Measurements from ENCODE around the gene RUNX1. TPM values are rescaled to one million over a fixed set of nuclear protein-coding genes. Genes with fewer than 3 reads are reported as not detected.

RUNX1 gene
- polyA plus RNA-seq, 1 of the 3 experiments (the other 2 are of a cell fraction), result 17.1 TPM

- peak in 1 of 2 experiments; percentile 94; a peak in 2 of 4 replicates for TF ChIP-seq EP300 (IDR thresholded peaks at IDR 0.05; ENCODE audit: borderline replicate concordance in 1 of 2, low read depth in 1 of 2, low read length in 1 of 2)
- no peak for TF ChIP-seq FOXM1 (IDR thresholded peaks at IDR 0.05; ENCODE audit: low read depth)
- peak; percentile 29; the same call in 1 of the 2 replicates for TF ChIP-seq RAD21 (IDR thresholded peaks at IDR 0.05; ENCODE audit: low read length)
Observed at GRCh38 chr21:34814529-34814951, 234.6 kb downstream of the RUNX1 start (continued).

GRCh38 chr21:34813266-34813894, 235.7 kb downstream of the RUNX1 start:
- ChIA-PET POLR2A (no interaction called here), CTCF (interaction anchor here (0.6 to 3.6 kb wide), 4 partner anchors 46 to 121 kb away, joined by 3 to 11 read pairs (median 3); no protein-coding TSS in a partner anchor)
- H4K20me1 ChIP-seq (ENCODE audit: insufficient read depth), result no peaks in the 10 kb centered on the region
- H3K4me3 ChIP-seq (ENCODE audit: low read depth in 2 of 2, low read length in 1 of 2), result 0 out of 4 replicates have a peak overlapping the region, but pooled peaks of 1 of the 2 experiments have one; percentile 6
- WGBS (ENCODE audit: low lambda C conversion rate), result 52% methylated on average over 7 of the region's 10 CpGs
- no peaks in the 10 kb centered on the region for H3K9me3 ChIP-seq
- H3K79me2 ChIP-seq (ENCODE audit: insufficient read depth), result peaks cover 48% of the 10 kb centered on the region
- TF ChIP-seq NFIC (IDR thresholded peaks at IDR 0.05; ENCODE audit: borderline replicate concordance), result no peak; the same call in 1 of the 2 replicates
- peak; percentile 74 for TF ChIP-seq TCF12 (IDR thresholded peaks at IDR 0.05)
- TF ChIP-seq, protein P1, sequence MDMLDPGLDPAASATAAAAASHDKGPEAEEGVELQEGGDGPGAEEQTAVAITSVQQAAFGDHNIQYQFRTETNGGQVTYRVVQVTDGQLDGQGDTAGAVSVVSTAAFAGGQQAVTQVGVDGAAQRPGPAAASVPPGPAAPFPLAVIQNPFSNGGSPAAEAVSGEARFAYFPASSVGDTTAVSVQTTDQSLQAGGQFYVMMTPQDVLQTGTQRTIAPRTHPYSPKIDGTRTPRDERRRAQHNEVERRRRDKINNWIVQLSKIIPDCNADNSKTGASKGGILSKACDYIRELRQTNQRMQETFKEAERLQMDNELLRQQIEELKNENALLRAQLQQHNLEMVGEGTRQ (IDR thresholded peaks at IDR 0.05; ENCODE audit: borderline replicate concordance, low read depth, low read length), result no peak
- peak; percentile 32; the same call in 1 of the 2 replicates for TF ChIP-seq JUND (IDR thresholded peaks at IDR 0.05)
- TF ChIP-seq NRF1 (IDR thresholded peaks at IDR 0.05; ENCODE audit: low read depth, low read length), result no peak
- TF ChIP-seq, protein P2, sequence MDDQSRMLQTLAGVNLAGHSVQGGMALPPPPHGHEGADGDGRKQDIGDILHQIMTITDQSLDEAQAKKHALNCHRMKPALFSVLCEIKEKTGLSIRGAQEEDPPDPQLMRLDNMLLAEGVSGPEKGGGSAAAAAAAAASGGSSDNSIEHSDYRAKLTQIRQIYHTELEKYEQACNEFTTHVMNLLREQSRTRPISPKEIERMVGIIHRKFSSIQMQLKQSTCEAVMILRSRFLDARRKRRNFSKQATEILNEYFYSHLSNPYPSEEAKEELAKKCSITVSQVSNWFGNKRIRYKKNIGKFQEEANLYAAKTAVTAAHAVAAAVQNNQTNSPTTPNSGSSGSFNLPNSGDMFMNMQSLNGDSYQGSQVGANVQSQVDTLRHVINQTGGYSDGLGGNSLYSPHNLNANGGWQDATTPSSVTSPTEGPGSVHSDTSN (IDR thresholded peaks at IDR 0.05), result peak; percentile 82
- peak in 1 of 2 experiments; percentile 44; a peak in 1 of 4 replicates for TF ChIP-seq EP300 (IDR thresholded peaks at IDR 0.05; ENCODE audit: borderline replicate concordance in 1 of 2, low read depth in 1 of 2, low read length in 1 of 2)
- peak; percentile 28; the same call in 1 of the 2 replicates for TF ChIP-seq FOXM1 (IDR thresholded peaks at IDR 0.05; ENCODE audit: low read depth)
- peak; percentile 50; the same call in 1 of the 2 replicates for TF ChIP-seq MAX (IDR thresholded peaks at IDR 0.05; ENCODE audit: low read depth)
- TF ChIP-seq FOSL2 (IDR thresholded peaks at IDR 0.05; ENCODE audit: borderline replicate concordance, low read depth), result peak; percentile 80
- TF ChIP-seq GABPA (IDR thresholded peaks at IDR 0.05; ENCODE audit: low read depth), result no peak
- H3K36me3 ChIP-seq (replicated peaks in 1 of 2; ENCODE audit: control insufficient read depth in 1 of 2, insufficient read depth in 2 of 2, low read length in 1 of 2), result peaks cover 7 to 17% of the 10 kb centered on the region in 2 experiments
- peaks cover 55 to 75% of the 10 kb centered on the region in 2 experiments for H3K4me1 ChIP-seq (ENCODE audit: control insufficient read depth in 1 of 2, insufficient read depth in 2 of 2, low read depth in 1 of 2, low read length in 1 of 2)
- H3K9ac ChIP-seq, result peak overlapping the region; percentile 58
- H3K4me2 ChIP-seq, result peak overlapping the region; percentile 58
- H3K27me3 ChIP-seq (ENCODE audit: insufficient read depth), result no peaks in the 10 kb centered on the region
- H2AFZ ChIP-seq (ENCODE audit: low read depth), result no peak overlapping the region
- DNase-seq, result no peak
- H3F3A ChIP-seq (replicated peaks; ENCODE audit: insufficient read depth), result peaks cover 49% of the 10 kb centered on the region
- H3K27ac ChIP-seq (ENCODE audit: low read depth in 2 of 2, low read length in 1 of 2), result peak overlapping the region; percentile 97 to 99
- H3K9me2 ChIP-seq, result no peaks in the 10 kb centered on the region
